Astrocyte (in vitro differentiated cells and primary cell): Measurements from ENCODE around the gene GOLGA8B. TPM values are rescaled to one million over a fixed set of nuclear protein-coding genes. Genes with fewer than 3 reads are reported as not detected.
"Not testable (repeated sequence)": the region's sequence is repeated elsewhere in the genome, so short reads cannot be mapped to it uniquely, and the experiment has no call there.

Source experiments
- DNase-seq: peaks from one replicate; pipeline ENCODE4 v3.0.0-alpha.2; 2010; ENCODE audit warnings: low read depth
- FAIRE-seq: peaks from 2 replicates; lab custom pipeline; 2011; peaks lifted over from hg19 to GRCh38; lab: Jason Lieb, UNC
- H2AFZ ChIP-seq: 2 replicates; pipeline ENCODE4 v1.6.0; 2012; ENCODE audit warnings: low read depth, low read length, inconsistent platforms
- H3K27ac ChIP-seq: 2 replicates; pipeline ENCODE4 v1.5.1; 2011; ENCODE audit warnings: low read depth, low read length, inconsistent platforms
- H3K27me3 ChIP-seq: 2 replicates; pipeline ENCODE4 v1.6.0; 2011; ENCODE audit warnings: low read length, inconsistent platforms; ENCODE audit not compliant: insufficient read depth
- H3K36me3 ChIP-seq: 2 replicates; pipeline ENCODE4 v1.5.1; 2011; ENCODE audit warnings: low read length, inconsistent platforms; ENCODE audit not compliant: insufficient read depth
- H3K4me1 ChIP-seq: 2 replicates; pipeline ENCODE4 v1.5.1; 2011; ENCODE audit warnings: low read length, inconsistent platforms; ENCODE audit not compliant: insufficient read depth
- H3K4me2 ChIP-seq: 2 replicates; pipeline ENCODE4 v1.6.0; 2012; ENCODE audit warnings: low read length, inconsistent platforms
- H3K4me3 ChIP-seq: 2 replicates; pipeline ENCODE4 v1.5.1; 2011; ENCODE audit warnings: low read depth, mild to moderate bottlenecking, low read length, inconsistent platforms; ENCODE audit not compliant: insufficient read depth
- H3K79me2 ChIP-seq: 2 replicates; pipeline ENCODE4 v1.6.0; 2012; ENCODE audit warnings: mild to moderate bottlenecking, low read length, inconsistent platforms; ENCODE audit not compliant: insufficient read depth
- H3K9ac ChIP-seq: 2 replicates; pipeline ENCODE4 v1.6.0; 2012; ENCODE audit warnings: mild to moderate bottlenecking, low read length, inconsistent platforms
- H3K9me3 ChIP-seq: 2 replicates; pipeline ENCODE4 v1.5.1; 2012; ENCODE audit warnings: low read depth, mild to moderate bottlenecking, low read length, inconsistent platforms; ENCODE audit not compliant: insufficient read depth
- H4K20me1 ChIP-seq: 2 replicates; pipeline ENCODE4 v1.6.0; 2012; ENCODE audit warnings: low read length, inconsistent platforms; ENCODE audit not compliant: insufficient read depth
- H3K27ac Mint-ChIP-seq: one replicate; pipeline ENCODE4 v1.8.0; 2021; ENCODE audit warnings: mild to moderate bottlenecking, mixed read lengths; ENCODE audit not compliant: unreplicated experiment
- H3K27me3 Mint-ChIP-seq: one replicate; pipeline ENCODE4 v1.8.0; 2021; ENCODE audit warnings: low read depth, mixed read lengths; ENCODE audit not compliant: unreplicated experiment
- H3K36me3 Mint-ChIP-seq: one replicate; pipeline ENCODE4 v1.8.0; 2021; ENCODE audit warnings: low read depth, mixed read lengths; ENCODE audit not compliant: unreplicated experiment
- H3K4me1 Mint-ChIP-seq: one replicate; pipeline ENCODE4 v1.8.0; 2021; ENCODE audit warnings: low read depth, mixed read lengths; ENCODE audit not compliant: unreplicated experiment
- H3K4me3 Mint-ChIP-seq: one replicate; pipeline ENCODE4 v1.8.0; 2021; ENCODE audit warnings: mild to moderate bottlenecking, moderate library complexity, mixed read lengths; ENCODE audit not compliant: unreplicated experiment
- H3K9me3 Mint-ChIP-seq: one replicate; pipeline ENCODE4 v1.8.0; 2021; ENCODE audit warnings: mild to moderate bottlenecking, mixed read lengths; ENCODE audit not compliant: unreplicated experiment
- EZH2 ChIP-seq: IDR thresholded peaks from 2 replicates; pipeline ENCODE4 v1.6.1; 2012; ENCODE audit warnings: mild to moderate bottlenecking, low read length, inconsistent platforms; ENCODE audit not compliant: insufficient read depth
- total RNA-seq: library from RNA; stranded (reverse); gene quantifications from 2 replicates; pipeline ENCODE4 v1.2.1, GENCODE V29; 2021
- TF ChIP-seq, protein P1 (sequence below): IDR thresholded peaks from 2 replicates; pipeline ENCODE4 v1.5.1; 2011; ENCODE audit warnings: low read depth, mild to moderate bottlenecking, inconsistent platforms, low read length, moderate library complexity; ENCODE audit not compliant: insufficient read depth

GOLGA8B gene
- total RNA-seq, 1 donor from 2014 or later, result 55.8 TPM

DNA sequence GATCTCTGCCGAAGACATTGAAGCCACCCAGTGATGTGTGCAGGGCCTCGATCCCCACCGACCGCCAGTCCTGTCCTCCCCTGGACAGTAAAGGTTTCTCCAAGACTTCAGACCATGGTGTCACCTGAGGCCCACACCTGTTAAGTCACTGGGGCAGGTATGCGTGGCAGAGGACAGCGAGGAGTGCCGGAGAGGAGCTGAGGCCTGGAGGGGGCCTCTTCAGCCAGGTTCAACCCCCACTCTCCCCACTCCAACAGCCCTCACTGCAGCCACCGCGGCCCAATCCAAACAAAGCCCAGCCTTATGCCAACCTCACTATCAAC, 2.4 kb downstream of the GOLGA8B start:
- Mint-ChIP-seq H3K9me3 (no peaks in the 10 kb centered on the region), H3K27ac (no peak overlapping the region), H3K36me3 (peaks cover 4% of the 10 kb centered on the region), H3K4me1 (peaks cover 8% of the 10 kb centered on the region), H3K27me3 (peaks cover 6% of the 10 kb centered on the region), H3K4me3 (no peak overlapping the region)
- no peak overlapping the region for H2AFZ ChIP-seq
- peaks cover 15% of the 10 kb centered on the region for H4K20me1 ChIP-seq
- H3K4me2 ChIP-seq, result no peak overlapping the region
- TF ChIP-seq EZH2, result no peak
- TF ChIP-seq, protein P1, sequence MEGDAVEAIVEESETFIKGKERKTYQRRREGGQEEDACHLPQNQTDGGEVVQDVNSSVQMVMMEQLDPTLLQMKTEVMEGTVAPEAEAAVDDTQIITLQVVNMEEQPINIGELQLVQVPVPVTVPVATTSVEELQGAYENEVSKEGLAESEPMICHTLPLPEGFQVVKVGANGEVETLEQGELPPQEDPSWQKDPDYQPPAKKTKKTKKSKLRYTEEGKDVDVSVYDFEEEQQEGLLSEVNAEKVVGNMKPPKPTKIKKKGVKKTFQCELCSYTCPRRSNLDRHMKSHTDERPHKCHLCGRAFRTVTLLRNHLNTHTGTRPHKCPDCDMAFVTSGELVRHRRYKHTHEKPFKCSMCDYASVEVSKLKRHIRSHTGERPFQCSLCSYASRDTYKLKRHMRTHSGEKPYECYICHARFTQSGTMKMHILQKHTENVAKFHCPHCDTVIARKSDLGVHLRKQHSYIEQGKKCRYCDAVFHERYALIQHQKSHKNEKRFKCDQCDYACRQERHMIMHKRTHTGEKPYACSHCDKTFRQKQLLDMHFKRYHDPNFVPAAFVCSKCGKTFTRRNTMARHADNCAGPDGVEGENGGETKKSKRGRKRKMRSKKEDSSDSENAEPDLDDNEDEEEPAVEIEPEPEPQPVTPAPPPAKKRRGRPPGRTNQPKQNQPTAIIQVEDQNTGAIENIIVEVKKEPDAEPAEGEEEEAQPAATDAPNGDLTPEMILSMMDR, result no peak
- no peak overlapping the region for H3K27ac ChIP-seq
- no peaks in the 10 kb centered on the region for H3K9me3 ChIP-seq
- DNase-seq, result no peak
- H3K27me3 ChIP-seq, result no peaks in the 10 kb centered on the region
- H3K4me1 ChIP-seq, result no peaks in the 10 kb centered on the region
- no peak overlapping the region for H3K9ac ChIP-seq
- FAIRE-seq, result no peak
- peaks cover 23% of the 10 kb centered on the region for H3K79me2 ChIP-seq
- H3K36me3 ChIP-seq, result no peaks in the 10 kb centered on the region
- H3K4me3 ChIP-seq, result no peak overlapping the region

DNA sequence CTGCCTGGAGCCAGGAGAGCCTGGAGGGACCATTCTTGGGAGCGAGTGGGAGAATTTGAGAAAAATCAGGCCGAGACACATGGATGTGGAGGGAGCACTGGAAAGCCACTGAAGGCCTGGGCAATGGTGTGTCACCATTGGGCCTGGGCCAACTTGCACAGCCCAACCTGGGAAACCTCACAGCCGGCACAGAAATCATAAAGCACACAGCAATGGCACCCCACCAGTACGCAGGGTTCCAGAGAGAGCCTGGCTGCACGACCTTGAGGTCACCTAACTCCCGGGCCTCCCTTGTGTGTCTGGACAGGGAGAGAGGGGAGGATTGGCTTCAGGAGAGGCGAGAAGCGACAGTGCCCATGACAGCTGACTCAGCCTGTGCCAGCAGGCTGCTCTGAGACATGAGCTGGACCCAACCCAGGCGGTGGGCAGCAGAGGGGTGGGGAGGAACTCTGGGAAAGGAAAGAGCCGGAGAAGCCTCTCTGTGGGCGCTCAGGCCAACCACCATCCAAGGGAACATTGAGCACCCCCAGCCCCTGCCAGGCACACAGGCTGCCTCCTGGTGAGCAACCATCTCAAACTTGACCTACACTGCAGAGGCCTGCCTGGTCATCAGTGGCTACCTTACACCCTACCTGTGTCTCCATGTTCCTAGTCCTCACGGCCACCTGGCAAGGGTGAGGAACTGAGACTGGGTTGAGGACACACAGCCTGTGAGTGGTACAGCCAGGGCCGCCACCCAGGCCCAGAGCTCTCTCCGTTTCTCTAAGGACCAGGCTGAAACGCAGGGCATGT, 3.0 kb downstream of the GOLGA8B start:
- not testable (repeated sequence) for H3K9me3 Mint-ChIP-seq, H3K4me1 Mint-ChIP-seq, H3K4me1 ChIP-seq, FAIRE-seq, H3K9ac ChIP-seq, H3K36me3 ChIP-seq, H3K27ac ChIP-seq, H3K27me3 Mint-ChIP-seq, H3K36me3 Mint-ChIP-seq, H3K27ac Mint-ChIP-seq, H2AFZ ChIP-seq, H3K4me3 ChIP-seq, H3K9me3 ChIP-seq, H3K4me3 Mint-ChIP-seq, H3K27me3 ChIP-seq, DNase-seq, H3K4me2 ChIP-seq
- Histone ChIP-seq H4K20me1 (peaks cover 15% of the 10 kb centered on the region), H3K79me2 (peaks cover 26% of the 10 kb centered on the region)

DNA sequence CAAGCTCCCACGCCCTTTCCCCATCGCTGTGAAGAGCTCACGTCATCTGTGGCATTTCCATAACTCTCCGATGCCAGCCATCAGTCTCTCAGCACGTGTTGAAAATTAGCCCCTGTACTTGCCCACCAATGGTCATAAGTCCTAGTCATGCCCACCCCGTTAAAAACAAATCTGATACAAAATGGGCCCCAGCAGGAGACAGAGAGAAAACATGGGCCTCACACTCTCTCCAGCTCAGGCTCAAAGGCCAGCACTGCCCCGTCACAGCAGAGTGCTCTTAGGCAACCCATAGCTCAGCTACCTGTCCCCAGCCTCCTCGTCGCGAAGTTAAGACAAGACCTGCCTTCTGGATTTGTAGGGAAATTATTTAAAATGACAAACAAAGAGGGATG, 5.2 kb downstream of the GOLGA8B start:
- peaks cover 15% of the 10 kb centered on the region for H4K20me1 ChIP-seq
- no peaks in the 10 kb centered on the region for H3K36me3 ChIP-seq
- no peaks in the 10 kb centered on the region for H3K4me1 ChIP-seq
- peaks cover 26% of the 10 kb centered on the region for H3K79me2 ChIP-seq
- FAIRE-seq (no peak), DNase-seq (no peak)
- no peaks in the 10 kb centered on the region for H3K9me3 ChIP-seq
- no peak overlapping the region for H2AFZ ChIP-seq
- no peak overlapping the region for H3K9ac ChIP-seq
- H3K4me1 Mint-ChIP-seq, result peaks cover 8% of the 10 kb centered on the region
- H3K4me3 ChIP-seq, result no peak overlapping the region
- peaks cover 4% of the 10 kb centered on the region for H3K36me3 Mint-ChIP-seq
- H3K27ac Mint-ChIP-seq, result no peak overlapping the region
- no peak overlapping the region for H3K27ac ChIP-seq
- no peaks in the 10 kb centered on the region for H3K27me3 Mint-ChIP-seq
- no peak overlapping the region for H3K4me3 Mint-ChIP-seq
- H3K4me2 ChIP-seq, result no peak overlapping the region
- H3K27me3 ChIP-seq, result no peaks in the 10 kb centered on the region
- TF ChIP-seq EZH2, result no peak
- TF ChIP-seq, protein P1, result no peak
- H3K9me3 Mint-ChIP-seq, result no peaks in the 10 kb centered on the region

DNA sequence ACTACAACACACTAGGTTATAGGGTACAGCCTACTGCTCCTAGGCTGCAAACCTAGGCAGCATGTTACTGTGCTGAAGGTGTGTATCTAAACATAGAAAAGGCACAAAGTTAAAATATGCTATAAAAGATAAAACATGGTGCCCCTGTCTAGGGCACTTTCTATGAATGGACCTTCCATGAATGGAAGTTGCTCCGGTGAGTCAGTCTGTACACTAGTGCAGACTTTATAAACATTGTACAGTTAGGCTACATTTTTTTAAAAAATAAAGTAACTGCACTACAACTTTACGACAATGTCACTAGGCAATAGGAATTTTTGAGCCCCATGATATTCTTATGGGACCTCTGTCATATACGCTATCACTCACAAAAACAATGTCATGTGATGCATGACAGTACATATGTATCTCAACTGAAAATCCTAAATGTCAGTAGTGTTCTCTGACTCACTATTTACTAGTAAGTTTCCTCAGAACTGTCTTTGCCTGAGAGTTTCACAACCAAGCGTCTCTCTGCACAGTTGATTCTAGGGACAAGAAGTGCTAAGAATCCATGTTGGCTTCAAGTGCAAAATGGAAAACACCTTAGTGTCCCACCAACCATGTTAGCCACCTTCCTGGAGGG, 5.7 kb downstream of the GOLGA8B start:
- H3K36me3 ChIP-seq, H2AFZ ChIP-seq, H3K36me3 Mint-ChIP-seq, FAIRE-seq, H3K27ac ChIP-seq, H3K27me3 Mint-ChIP-seq, H3K4me1 ChIP-seq, H3K9me3 Mint-ChIP-seq, H3K27me3 ChIP-seq, H3K4me2 ChIP-seq, DNase-seq, H3K9me3 ChIP-seq, H3K4me3 ChIP-seq, H3K9ac ChIP-seq, H3K4me1 Mint-ChIP-seq, H3K4me3 Mint-ChIP-seq, H3K27ac Mint-ChIP-seq: not testable (repeated sequence)
- Histone ChIP-seq H3K79me2 (peaks cover 26% of the 10 kb centered on the region), H4K20me1 (peaks cover 15% of the 10 kb centered on the region)
